ENCODE data around the gene ATG4D.
"Not testable (repeated sequence)": the region's sequence is repeated elsewhere in the genome, so short reads cannot be mapped to it uniquely, and the experiment has no call there.

The ATG4D gene

DNA sequence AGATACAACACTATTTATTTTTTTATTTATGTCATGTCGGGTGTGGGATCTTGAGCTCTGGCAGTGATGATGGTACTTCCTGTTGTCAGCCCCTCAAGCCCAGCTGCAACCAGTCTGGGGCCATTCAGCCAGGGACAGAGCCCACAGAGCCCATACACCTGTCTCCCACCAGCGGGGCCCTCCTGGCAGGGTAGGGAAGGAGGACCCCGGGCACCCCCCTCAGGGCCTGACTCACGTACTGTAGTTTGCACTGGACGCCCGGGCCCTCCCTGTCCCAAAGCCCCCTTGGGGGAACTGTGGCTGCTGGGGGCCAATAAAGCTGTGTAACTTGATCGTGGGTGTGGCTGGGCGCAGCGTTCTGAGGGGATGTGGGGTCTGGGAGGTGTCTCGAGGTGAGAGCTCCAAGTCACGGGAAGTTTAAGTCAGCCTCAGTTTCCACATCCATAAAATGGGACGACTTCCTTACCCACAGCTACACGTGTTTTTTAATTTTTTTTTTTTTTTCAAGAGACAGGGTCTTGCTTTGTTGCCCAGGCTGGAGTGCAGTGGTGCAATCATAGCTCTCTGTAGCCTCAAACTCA lies 9.5 kb downstream of the ATG4D start:
- DNase-seq, result no peak

GRCh38 chr19:10553943-10554381 lies 10.3 kb downstream of the ATG4D start:
- DNase-seq, result no peak

DNA sequence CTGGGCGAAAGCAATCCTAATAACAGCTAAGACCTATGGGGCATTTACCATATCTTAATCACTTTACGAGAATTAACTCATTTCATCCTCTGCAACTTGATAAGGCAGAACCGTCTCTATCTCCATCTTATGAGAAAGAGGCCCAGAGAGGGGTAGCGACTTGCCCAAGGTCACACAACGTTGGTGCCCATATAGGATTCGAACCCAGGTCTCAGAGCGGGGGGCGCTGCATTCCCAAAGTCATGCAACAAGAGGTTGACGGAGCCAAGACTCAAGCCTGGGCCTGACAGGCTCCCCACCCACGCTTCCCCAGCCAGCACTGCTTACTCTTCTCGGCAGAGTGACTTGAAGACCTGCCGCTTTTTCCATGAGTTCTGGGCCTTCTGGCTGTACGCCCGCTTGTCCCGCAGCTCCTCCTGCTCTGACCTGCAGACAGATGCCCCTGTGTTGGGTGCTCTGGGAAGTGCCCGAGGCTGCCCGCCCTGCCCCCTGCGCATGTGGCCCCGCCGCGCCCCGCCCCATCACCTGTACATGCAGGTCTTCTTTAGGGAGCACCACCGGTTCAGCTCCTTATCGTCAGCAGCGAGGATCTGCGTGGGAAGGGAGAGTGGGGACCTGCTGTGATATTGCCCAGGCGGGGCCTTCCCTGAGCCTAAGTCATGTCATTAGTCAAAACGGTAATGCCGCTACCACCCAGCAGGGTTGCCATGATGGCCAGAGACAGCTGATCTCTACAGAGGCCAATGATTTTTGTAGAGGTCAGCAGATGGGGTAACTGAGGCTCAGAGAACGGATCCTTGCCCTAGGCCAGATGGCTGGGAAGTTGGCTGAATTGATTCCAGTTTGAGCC lies 11.3 kb downstream of the ATG4D start:
- DNase-seq, result no peak

DNA sequence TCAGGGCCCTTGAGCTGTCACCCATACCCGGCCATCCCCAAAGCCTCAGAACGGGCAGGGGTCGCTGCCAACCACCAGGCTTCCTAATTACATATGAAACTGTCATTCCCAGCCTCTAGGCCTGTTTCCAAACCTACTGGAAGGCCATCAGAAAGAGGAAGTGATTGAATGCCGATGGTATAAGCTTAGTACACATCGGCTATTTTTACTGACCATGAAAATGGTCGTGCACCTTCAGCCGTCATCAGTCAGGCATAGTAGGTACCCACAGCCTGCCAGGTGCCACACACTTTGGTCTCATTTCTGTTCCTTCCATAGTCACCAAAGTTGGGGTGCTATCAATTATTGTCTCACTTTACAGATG lies 11.9 kb downstream of the ATG4D start:
- no peak for DNase-seq

DNA sequence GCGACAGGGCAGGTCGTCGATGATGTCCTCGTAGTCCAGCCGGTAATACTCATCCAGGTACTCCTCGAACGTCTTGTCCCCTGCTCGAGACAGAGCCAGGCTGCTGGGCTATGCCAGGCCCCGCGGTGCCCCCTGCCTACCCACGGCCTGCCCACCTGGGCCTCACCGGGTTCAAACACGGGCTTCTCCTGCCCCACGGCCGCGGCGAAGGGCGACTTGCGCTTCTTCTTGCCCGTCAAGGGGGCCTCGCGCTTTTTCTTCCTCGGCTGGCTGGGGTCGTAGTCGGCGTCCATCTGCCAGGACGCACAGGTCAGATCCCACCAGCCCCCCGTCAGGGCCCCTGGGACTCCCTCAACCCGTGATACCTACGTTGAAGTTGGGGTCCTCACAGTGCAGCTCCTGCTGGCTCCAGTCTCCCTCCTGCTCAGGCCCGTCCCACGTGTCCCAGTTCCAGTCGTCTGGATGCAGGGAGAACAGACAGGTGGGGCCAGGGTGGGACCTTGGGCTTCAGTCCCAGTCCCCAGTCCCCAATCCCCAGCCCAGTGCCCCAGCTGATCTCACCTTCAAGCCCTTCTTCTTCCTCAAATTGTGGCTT lies 14.0 kb downstream of the ATG4D start:
- no peak for DNase-seq

- no peak for DNase-seq
Observed at GRCh38 chr19:10560154-10560553, 16.4 kb downstream of the ATG4D start.

GRCh38 chr19:10562609-10563008 lies 18.9 kb downstream of the ATG4D start:
- DNase-seq, result no peak

- peak in 1 of 2 experiments; percentile 48 for DNase-seq
Observed at GRCh38 chr19:10565028-10565566, 21.4 kb downstream of the ATG4D start.

DNA sequence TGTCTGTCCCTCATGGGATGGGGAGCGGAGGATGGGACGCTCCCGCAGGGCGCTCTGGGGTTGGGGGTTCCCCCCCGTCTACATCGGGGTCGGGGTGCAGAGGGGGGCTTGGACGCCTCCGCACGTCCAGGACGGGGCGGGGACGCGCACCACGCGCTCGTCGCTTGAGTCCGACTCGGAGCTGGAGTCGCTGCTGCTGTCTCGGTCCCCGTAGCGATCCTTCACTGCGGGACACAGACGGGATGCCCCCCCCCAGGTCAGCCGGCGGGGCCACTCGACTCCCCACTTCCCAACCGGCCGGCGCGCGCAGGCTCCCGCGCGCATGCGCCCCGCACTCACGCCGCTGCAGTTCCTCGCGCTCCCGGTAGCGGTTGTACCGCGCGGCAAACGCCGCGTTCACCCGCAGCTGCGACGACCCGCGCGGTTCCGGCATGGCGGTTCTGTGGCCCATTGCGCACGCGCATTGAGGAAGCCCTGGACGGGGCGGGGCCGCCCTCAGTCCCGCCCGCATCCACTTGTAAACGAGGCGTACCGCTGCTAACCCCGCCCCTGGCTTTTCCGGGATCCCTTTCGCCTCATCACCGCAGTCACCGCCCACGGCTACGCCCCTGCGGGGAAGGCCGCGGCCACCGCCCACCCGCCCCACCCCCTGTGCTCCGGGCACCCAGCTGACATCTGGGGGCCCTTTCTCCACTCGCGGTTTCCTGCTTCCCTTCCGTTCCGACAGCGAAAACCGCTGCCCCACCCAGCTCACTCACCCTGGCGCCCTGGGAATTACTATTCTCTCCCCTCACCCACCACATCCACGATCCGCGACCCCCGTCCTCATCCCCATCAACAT lies 22.1 kb downstream of the ATG4D start, which contains the start of gene KRI1:
Gene KRI1, minus strand, starts transcription at position 444 of the 841 bp plus-strand sequence. Its CDS starts 11 bp downstream, at position 433.
- peak; percentile 95 to 99 for DNase-seq

DNA sequence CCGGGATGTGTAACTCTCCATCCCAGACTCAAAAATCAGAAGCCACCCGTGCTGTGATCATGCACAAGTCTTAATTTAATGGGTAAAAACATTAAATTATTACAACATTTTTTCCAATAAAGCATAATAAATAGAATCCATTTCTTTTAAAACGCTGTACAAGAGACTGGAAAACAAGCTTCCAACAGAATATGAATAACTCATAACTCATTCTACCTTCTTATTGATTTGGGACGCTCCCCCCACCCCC lies 22.6 kb downstream of the ATG4D start:
- DNase-seq, result no peak

GRCh38 chr19:10566658-10567410 lies 23.1 kb downstream of the ATG4D start:
- no peak for DNase-seq

GRCh38 chr19:10567656-10568055 lies 24.0 kb downstream of the ATG4D start:
- no peak for DNase-seq

- no peak for DNase-seq
Observed at GRCh38 chr19:10568062-10568825, 24.5 kb downstream of the ATG4D start.

DNA sequence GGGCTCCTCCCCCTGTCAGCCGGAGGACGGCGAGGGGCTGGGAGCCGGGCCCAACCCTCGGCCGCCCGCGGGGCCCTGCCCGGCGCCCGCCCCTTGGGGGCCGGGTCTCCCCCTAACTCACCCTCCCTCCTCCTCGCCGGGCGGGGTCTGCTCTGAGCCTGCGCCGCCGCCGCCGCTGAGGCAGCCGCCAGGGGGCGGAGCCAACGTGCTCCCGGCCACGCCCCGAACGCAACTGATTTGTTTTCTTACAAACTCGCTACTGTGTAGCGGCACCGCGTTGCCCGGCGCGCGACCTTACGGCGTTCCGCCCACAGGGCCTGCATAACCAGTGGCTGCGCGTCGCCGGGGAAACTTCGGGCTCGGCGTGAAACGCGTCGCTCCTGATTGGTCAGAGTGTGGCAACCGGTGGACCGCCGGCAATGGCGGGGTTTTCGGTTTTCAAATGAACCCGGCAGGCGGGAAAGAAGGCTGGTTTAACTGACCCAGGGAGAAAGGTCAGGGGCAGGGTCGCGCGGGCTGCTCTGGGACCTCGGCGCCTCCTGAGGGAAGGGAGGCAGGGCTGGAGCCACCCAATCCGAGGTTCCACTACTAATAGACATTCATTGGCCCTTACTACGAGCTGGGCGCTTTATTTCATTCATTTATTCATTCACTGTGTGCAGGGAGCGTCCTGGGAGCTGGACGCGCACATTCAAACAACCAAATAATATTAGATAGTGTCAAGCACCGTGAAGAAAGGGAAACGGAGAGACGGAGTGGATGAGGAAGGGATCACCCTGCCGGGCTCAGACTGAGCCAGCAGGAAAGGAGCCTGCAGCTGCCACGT lies 25.3 kb downstream of the ATG4D start, which contains the start of gene CDKN2D:
Gene CDKN2D, minus strand, starts transcription at position 154 of the 826 bp plus-strand sequence. CDS start 326 bp downstream, outside the sequence.
- peak; percentile 98 to 100 for DNase-seq

- DNase-seq, result not testable (repeated sequence)
Observed at GRCh38 chr19:10573793-10574192, 30.1 kb downstream of the ATG4D start.

GRCh38 chr19:10574462-10574861 lies 30.8 kb downstream of the ATG4D start:
- no peak for DNase-seq

DNA sequence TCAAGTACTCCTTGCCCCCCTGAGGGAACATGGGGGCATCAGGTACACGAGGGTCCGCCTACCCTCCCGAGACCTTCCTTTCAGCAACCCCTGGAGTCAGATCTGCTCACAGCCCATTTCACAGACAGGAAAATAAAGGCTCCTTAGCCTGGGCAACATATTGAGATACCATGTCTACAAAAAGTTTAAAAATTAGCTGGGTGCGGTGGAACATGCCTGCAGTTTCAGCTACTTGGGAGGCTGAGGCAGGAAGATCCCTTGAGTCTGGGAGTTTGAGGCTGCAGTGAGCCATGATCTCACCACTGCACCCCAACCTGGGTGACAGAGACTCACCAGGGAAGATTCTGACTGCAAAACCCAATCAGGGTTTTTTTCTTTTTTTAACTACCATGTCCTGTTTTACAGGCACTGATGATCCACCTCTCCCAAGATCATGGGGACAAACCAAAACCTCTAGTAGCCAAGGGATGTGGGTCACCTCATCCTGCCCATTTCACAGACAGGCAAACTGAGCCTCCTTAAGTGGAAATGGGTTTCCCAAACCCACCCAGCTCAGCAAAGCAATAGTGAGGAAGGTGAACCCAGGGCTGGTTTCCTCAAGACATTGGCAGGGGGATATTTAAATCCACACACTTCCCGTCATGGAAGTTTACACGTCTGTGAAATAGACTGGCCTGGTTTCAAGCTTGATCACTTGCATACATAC lies 31.5 kb downstream of the ATG4D start:
- DNase-seq, result no peak

DNA sequence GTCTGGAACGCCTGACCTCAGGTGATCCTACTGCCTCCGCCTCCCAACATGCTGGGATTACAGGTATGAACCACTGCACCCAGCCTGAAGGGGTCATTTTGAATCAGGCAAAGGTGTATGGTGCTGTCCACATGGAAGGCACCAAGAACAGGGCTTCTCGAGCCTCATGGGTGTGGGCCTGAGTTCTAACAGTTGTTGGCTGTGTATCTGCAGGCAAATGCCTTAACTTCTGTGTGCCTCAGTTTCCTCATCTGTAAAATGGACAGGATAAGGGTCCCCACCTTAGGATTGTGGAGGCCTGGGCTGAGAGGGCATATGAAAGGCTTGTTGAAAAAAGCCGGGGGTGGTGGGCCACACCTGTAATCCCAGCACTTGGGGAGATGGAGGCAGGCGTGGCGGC lies 34.2 kb downstream of the ATG4D start:
- DNase-seq, result no peak

DNA sequence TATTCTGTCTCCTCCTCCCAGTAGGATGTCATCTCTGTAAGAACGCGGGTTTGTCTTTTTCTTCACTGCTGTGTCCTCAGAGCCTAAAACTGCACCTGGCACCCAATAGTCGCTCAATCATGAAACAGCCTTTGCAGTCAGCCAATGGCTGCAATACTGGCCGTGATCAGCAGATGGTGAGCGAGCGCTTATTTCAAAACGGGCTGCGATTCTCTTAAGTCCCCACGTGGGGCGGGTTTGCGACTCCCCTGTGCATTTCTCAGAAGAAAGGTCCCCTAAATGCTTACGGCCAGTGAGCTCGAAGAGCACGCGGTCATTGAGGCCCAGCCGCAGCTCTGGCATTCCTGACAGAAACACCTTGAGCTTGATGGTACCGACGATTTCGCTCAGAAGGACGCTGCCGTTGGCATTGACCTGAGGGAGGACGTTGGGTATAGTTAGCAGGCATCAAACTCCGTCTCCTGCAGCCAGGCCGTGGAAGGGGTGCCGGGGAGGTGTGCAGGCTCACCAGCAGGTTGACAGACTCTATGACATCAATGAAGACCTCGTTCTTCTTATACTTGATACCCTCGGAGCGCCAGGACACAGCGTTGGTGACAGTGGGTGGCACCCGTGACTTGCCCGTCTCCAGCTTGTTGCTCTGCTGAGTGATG lies 37.4 kb downstream of the ATG4D start:
- peak; percentile 85 to 95 for DNase-seq
